Right lung (tissue), 5 donors: ENCODE results near the gene MRPS23. TPM values are rescaled to one million over a fixed set of nuclear protein-coding genes. Genes with fewer than 3 reads are reported as not detected.

Experiments used
- DNase-seq, 2 donors: peaks; one replicate each; pipeline ENCODE4 v3.0.0-alpha.2; 2013
- polyA plus RNA-seq, 5 donors: library from polyadenylated mRNA; unstranded; fragments of 120-200 nt; gene quantifications; one replicate each; pipeline versions ENCODE4 v1.2.1 to v1.2.3, GENCODE V29; 2013; ENCODE audit warnings: inconsistent platforms in 1 of 5, low replicate concordance in 1 of 5; ENCODE audit not compliant: insufficient read length in 5 of 5, insufficient read depth in 1 of 5

The MRPS23 gene
- polyA plus RNA-seq, 5 donors = 40.7 to 47.7 (median 44.7) TPM

- no peak for DNase-seq
Measured at GRCh38 chr17:57881143-57881542, 31.3 kb upstream of the MRPS23 start.

- no peak for DNase-seq
Measured at GRCh38 chr17:57880086-57880456, 30.2 kb upstream of the MRPS23 start.

GRCh38 chr17:57879437-57880085, 29.7 kb upstream of the MRPS23 start:
- DNase-seq = no peak

- no peak for DNase-seq
Measured at GRCh38 chr17:57877803-57878377, 28.0 kb upstream of the MRPS23 start.

- no peak for DNase-seq
Measured at GRCh38 chr17:57876866-57877237, 27.0 kb upstream of the MRPS23 start.

GRCh38 chr17:57876023-57876865, 26.4 kb upstream of the MRPS23 start:
- DNase-seq = no peak

GRCh38 chr17:57875290-57876022, 25.6 kb upstream of the MRPS23 start:
- DNase-seq = peak; percentile 89 to 92

- DNase-seq = peak; percentile 87 to 89
Measured at GRCh38 chr17:57874434-57875289, 24.8 kb upstream of the MRPS23 start.

GRCh38 chr17:57874058-57874419, 24.2 kb upstream of the MRPS23 start:
- no peak for DNase-seq

- no peak for DNase-seq
Measured at GRCh38 chr17:57873261-57874057, 23.6 kb upstream of the MRPS23 start.

- DNase-seq = no peak
Measured at GRCh38 chr17:57872536-57872935, 22.7 kb upstream of the MRPS23 start.

- no peak for DNase-seq
Measured at GRCh38 chr17:57871863-57872262, 22.0 kb upstream of the MRPS23 start.

GRCh38 chr17:57871155-57871554, 21.3 kb upstream of the MRPS23 start:
- DNase-seq = no peak

GRCh38 chr17:57870283-57870635, 20.4 kb upstream of the MRPS23 start:
- DNase-seq = no peak

- DNase-seq = no peak
Measured at GRCh38 chr17:57869617-57870282, 19.9 kb upstream of the MRPS23 start.

- no peak for DNase-seq
Measured at GRCh38 chr17:57868910-57869616, 19.2 kb upstream of the MRPS23 start.

GRCh38 chr17:57868007-57868909, 18.4 kb upstream of the MRPS23 start:
- DNase-seq = no peak

GRCh38 chr17:57867126-57867525, 17.3 kb upstream of the MRPS23 start:
- DNase-seq = no peak
